Stimulated activated CD8-positive, alpha-beta memory T cell treated with anti-CD3 and anti-CD28 coated beads, Interleukin-7, amount 100 ng/mL, for 48 hours (primary cell): ENCODE measurements around the gene UXS1.
"Not testable (repeated sequence)": the region's sequence is repeated elsewhere in the genome, so short reads cannot be mapped to it uniquely, and the experiment has no call there.

Source experiments
- DNase-seq, 2 donors: peaks; one replicate each; pipeline ENCODE4 v3.0.0-alpha.2; 2020; ENCODE audit warnings: low read depth in 1 of 2; ENCODE audit errors: extremely low read depth in 1 of 2

Gene UXS1

DNA sequence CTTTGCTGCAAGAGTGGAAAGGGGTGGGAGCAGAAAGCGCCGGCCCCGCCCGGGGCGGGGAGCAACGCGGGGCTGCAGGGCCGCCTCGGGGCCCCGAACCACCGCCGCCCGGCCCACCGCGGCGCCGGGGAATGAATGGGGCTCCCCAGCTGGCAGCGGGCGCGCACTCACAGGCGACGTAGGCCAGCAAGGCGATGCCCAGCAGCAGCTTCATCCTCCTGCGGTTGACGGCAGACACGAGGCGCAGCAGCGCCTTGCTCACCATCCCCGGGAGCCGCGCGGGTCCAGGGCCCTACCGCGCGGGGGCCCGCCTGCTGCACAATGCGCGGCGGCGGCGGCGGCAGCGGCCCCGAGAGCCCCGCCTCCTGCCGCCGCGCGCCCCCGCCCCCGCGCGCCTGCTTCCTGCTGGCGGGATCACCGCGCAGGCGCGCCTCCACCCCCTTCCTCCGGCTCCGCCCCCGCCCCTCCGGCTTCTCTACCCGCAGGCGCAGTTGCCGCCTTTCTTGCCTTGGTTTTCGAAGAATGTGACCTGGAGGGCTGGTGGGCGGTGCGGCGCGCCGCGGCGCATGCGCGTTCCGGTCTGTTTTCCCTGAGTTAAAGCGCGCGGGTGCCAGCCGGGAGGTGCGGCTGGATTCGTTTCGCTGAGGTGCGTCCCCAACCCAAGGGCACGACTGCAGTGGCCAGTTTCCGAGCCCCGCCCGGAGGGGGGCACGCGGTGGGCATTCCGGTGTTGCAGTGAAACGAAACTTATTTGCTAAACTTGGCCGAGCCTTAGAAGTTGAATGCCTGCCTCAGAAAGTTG is at the start of gene UXS1:
Gene UXS1 (minus strand): TSS at position 325 of the 802 bp plus-strand sequence. CDS start 60 bp downstream, at position 265.
- DNase-seq: peak; percentile 96

DNA sequence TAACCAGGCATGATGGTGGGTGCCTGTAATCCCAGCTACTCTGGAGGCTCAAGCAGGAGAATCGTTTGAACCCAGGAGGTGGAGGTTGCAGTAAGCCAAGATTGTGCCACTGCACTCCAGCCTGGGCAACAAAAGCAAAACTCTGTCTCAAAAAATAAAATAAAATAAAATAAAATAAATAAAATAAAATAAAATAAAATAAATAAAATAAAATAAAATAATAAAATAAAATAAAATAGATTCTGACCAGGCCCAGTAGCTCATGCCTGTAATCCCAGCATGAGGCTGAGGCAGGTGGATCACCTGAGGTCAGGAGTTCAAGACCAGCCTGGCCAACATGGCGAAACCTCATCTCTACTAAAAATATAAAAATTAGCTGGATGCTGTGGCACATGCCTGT is 45.4 kb upstream of the UXS1 start:
- DNase-seq: not testable (repeated sequence)

DNA sequence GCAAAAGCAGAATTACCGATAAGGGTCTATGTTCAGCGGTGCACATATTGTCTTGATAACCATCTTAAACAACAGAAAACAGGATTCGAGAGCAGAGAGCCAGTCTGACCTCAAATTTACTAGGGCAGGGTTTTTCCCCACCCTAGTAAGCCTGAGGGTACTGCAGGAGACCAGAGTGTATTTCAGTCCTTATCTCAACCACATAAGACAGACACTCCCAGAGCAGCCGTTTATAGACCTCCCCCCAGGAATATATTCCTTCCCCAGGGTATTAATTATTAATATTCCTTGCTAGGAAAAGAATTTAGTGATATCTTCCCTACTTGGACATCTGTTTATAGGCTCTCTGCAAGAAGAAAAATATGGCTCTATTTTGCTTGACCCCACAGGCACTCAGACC is 41.3 kb upstream of the UXS1 start:
- DNase-seq: not testable (repeated sequence)

DNA sequence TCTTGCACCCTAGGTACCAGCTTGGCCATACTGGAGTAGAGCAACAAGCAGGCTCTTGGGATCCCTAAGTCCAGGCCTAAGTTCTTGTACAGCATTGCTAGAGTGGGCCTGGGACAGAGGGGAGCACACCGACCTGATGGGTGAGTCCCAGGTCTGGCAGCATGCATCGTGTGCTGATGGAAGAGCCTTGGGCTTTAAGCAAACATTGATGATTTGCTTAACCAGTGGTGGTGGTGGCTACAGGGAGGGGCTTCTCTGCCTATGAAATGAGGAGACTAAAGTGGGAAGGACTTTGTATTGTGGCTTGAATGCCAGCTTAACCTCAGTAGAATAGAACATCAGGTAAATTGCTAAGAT is 39.2 kb upstream of the UXS1 start:
- no peak for DNase-seq

DNA sequence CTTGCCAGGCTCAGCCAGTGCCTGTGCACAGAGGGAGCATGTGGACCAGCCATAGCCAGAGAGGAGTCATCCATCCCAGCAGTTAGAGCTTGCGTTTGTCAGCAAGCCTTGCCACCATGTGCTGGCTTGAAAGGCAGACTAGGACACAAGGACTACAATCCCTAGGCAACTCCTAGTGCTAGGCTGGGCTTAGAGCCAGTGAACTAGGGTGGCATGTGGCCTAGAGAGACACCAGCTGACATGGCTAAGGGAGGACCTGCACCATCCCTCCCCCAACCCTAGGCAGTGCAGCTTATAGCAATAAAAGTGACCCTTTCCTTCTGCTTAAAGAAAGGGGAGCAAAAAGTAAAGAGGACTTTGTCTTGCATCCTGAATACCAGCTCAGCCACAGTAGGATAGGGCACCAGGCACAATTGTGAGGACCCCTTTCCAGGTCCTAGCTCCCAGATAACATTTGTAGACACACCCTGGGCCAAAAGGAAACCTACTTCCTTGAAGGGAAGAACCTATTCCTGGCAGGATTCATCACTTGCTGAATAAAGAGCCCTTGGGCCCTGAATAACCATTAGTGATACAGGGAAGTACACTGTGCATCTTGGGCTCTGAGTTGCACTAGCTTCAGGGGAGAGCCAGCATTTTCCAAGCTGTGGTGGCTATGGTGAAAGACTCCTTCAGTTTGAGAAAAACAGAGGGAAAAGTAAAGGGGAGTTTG is 38.7 kb upstream of the UXS1 start:
- no peak for DNase-seq

DNA sequence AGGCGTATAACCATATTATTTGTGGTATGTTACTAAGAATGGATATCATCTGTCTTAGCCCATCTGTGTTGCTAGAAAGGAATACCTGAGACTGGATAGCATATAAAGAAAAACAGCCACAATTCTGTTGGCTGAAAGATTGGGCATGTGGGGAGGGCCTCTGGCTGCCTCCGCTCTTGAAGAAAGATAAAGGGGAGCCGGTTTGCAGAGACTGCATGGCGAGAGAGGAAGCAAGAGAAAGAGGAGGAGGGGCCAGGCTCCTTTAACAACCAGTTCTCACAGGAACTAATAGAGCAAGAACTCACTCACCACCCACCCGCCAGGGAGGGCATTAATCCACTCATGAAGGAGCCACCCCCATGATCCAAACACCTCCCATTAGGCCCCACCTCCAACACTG is 29.2 kb upstream of the UXS1 start:
- DNase-seq: no peak

DNA sequence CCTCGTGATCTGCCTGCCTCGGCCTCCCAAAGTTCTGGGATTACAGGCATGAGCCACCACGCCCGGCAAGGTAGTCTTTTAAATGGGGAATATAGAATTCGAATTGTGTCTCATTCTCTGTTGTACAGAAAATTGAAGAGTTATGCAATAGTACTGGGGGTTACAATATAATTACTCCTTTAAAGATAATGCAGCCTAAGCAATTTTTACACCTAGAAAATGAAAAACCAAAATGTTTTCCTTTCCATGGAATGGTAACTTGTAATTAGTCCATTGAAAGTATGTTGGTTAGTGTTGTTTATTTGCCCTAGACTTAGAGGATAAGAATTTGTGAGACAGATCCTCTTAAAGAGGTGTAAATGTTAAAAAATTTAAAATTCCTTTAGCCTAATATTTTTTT is 28.0 kb upstream of the UXS1 start:
- DNase-seq: not testable (repeated sequence)

DNA sequence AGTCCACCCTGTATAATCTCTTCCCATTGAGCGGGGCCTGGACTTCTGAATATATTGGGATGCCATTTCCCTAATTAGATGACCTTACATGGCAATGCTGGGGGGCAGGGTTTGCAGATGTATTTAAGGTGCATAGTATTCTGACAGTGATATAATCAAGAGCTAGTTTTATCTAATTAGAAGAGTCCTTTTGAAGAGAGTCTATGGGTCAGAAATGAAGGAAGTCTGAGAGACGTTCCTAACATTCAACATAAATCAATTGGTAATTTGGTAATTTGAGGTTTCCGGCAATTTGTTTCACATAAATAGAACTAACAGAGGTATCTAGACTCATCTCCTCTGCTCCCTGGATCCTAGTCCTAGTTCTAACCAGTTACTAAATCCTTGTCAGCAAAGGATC is 25.7 kb upstream of the UXS1 start:
- no peak for DNase-seq

DNA sequence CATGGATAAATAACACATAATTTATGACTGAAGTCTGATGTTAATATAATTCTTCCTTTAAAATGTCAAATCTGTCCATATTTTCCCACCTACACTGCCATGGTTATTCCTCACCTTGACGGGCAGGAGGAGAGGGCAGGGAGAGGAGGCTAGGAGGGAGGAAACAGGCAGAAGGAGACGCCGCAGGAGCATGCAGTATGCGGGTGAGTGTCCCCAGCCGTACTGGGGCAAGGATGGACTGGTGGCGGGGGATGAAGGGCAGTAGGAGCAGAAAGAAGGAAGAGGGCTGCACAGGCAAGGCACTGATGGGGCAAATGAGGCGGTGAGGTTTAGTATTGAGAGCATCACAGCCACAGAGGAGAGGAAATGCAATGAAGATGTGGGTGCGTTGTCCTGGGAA is 25.1 kb upstream of the UXS1 start:
- DNase-seq: not testable (repeated sequence)

DNA sequence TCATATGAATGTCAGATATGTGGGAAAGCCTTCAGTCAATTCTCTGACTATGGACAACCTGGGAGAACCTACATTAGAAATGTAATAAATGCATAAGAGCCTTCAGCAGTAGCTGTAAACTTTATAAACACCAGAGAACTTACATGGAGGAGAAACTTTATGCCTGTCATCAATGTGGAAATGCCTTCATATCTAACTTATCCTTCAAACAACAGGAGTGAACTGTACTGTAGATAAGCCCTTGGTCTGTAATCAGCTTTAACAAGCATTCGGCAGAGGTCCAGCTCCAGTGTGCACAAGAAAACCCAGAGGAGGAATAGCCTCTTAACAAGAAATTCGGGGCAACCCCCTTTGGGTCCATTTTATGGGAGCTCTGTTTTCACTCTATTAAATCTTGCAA is 14.8 kb upstream of the UXS1 start:
- no peak for DNase-seq

DNA sequence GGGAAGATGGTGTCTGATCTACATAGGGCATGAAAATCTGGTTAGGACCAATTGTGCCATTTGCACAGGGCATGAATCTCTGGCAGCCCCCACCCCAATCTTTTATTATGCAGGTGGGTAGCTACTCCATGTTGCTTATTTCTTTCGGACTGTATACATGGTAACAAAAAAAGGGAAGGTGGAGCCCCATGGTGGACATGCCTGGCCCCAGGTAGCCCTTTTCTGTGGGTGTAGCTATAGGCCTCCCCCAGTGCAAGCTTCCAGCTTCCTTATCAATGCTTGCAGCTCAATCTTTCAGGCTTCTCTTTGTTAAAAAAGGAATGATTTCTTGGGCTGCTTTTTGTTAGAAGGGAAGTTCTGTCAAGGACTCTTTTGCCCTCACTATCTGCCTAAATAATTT is 14.3 kb upstream of the UXS1 start:
- no peak for DNase-seq

DNA sequence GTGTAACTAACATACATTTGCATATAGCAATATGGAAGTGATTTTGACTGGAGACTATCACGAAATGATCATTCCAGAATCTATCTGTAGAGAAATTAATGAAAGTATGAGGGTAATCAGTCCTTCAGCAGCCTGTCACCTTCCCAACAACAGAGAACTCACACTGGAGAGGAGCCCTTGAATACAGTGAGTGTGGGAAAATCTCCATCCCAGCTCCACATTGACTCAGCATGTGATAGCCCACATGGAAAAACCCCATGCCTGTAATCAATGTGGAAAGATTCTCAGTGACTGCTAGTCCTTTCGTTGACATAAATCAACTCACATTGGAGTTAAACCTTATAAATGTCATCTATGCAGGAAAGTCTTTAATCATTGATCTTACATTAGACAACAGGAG is 13.1 kb upstream of the UXS1 start:
- no peak for DNase-seq

DNA sequence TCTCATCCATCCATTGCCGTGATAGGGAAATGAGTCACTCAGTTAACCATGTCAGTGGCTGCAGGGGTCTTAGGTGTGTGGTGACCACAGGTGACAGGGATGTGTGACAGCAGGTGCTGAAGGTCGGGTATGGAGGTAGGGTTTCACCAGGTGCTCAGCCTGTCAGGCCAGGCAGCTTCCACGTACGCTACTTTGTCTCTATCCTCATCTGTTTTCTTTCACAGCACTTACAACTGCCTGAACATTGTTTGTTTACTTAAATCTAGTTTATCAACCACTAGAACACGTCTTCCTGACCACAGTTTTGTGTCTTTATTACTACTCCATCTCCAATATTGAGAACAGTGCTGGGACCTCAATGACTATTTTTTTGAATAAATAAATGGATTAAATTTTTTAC is 11.4 kb upstream of the UXS1 start:
- DNase-seq: no peak

DNA sequence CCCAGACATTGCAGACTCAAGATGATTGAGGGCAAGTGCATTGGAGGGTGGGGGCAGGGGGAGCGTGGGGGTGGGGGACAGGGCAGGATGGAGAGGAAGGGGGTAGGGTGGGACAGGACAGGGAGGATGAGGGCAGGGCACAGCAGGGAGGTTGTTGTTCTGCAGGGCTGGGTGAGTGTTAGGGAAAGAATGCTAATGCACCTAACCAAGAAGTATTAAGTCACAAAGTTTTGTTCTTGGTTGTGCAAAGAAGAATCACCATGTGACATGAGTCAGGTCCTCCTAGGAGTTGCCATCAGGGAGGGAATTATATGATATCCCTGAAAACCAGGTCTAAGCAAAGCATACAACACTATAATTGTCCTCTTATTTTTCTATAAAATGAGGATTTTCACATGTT is 10.4 kb upstream of the UXS1 start:
- not testable (repeated sequence) for DNase-seq

DNA sequence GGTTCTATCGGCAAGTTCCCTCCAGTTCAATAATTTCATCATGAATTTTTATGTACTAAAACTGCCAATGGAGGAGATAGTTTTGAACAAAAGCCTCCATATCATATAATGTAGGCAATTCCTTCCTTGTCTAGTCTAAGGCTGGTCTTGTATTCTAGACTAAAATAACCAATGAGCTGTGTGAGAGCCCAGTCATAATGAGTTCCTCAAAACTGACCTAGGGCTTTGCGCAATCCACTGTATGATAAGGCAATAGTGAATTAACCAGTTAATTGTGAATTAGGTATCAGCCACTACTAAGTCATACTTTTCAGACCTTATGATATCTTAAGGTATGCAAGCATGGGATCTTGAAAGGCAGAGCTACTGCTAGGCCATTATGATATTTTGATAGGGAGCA is 7.6 kb upstream of the UXS1 start:
- DNase-seq: no peak

DNA sequence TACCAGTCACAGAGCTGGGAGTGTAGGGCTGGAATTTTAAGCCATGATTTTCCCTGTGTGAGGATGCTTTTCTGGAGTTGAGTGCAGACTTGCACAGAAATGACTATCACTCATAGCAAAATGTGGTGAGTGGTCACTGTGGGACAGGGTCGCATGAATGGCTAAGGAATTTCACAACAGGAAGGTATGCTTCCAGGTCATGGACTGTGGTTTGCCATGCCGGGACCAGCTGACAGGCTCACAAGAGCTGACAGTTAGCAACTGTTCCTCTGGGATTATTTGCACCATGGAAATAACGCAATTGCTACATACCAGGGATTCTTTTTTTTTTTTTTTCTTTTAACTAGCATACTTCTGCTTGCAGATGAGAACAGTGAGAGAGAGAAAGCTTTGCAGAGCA is 3.8 kb upstream of the UXS1 start:
- DNase-seq: no peak

DNA sequence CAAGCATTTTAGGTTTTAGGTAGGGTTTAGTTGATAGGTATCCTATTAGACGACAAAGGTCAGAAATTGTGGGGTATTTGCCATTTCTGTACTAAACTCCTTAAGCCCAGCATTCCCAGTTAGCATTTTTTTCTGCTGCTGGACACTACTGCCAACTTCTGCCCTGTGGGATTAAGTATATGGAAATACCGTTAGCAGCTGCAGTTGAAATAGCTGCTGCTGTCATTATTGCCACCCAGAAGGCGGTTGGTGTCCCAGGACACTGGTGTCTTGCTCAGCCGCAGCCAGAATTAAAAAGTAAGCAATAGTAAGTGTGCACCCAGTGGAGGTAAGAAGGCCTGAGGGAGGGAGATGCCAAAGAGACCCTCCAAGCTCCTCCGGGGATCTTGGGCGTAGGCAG is 1.9 kb upstream of the UXS1 start:
- DNase-seq: no peak

DNA sequence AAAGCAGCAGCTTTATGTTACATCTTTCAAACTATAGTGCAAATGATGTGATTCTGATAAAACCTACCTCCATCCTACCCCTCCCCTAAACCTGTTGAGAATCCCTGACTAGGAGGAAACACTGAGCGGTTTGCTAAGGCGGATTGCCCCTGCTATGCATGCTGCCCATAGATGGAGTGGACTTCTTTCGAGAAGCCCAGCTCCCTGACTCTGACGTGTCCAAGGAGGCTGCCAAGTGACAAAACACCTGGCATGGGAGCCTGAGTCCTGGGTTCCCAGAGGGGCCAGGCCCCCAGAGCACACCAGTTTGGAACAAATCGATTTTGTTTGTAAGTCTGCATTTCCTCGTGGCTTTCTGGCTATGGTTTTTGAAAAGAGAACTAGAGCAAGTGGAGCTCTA is 1.4 kb upstream of the UXS1 start:
- DNase-seq: no peak

DNA sequence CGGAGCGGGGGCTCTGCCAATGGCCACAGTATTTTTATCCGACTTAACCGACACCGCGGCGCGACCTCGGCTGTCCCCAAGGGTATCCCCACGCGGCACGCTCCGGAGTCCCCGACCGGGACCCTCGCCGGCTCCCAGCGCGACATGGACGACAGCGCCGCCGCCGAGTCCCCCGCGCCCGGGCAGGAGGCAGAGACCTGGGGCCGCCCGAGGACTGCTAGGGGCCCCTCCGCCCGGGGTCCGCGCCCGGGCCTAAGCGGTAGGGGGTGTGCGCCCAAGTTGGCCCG is 468 bp downstream of the UXS1 start:
- DNase-seq: no peak

DNA sequence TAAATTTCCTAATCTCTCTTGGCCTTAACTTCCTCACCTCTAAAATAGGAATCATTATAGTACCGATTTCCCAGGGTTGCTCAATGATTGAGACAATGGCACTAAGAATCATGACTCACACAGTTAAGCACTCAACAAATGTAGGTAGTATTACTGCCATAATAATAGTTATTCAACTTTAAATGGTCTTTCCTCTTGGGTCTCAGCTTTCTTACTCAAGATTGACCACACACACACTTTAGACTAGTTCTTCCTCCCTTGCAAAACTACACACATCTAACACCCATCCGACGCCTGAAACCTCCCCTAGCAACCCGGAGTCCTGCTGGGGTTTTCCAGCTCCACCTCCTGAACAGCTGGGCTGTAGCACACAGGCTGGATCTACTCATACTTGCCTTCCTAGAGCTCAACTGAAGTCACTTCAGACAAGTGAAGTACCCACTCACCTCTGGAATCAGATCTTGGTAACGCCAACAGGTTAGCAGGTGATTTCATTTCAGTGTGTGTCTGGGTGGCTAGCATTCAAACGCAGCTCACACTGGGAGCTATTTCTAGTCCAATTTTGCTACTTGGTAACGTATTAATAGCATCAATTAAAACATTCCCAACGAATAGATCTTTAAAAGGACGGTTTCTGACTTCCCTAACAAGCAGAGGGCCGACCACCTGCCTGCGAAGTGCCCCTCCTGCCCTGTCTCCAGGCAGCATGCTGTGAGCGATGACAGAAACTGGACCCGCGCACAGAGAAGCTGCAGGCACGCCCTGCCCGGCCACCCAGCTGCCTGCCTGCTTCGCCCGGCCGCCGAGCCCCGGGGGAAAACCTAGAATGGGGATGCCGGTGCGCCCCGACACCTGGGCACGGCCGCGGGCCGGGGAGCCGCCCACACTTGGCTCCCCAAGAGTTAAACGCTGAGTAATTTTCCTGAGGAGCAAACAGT is 1.1 kb downstream of the UXS1 start:
- peak; percentile 22 to 60 for DNase-seq

DNA sequence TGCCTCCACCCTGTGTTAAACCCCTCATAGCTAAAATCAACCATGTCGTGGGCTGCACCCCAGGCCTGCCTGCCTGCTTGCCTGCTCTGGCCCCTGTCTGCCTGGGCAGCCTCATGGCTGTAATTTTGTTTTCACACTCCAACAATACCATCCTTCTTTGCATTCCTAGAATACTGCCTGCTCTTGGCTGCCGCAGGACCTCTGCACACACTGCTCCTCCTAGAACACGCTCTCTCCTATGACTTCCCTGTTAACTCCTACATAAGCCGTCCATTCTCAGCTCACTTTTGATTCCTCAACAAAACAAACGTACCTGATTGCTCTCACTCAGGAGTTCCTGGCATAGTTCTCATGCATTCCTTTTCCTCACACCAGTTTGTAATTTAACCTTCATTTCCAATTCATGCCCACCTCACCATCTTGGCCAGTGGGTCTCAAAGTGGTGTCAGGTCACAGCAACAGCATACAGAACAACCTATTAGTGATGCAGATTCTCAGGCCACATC is 2.5 kb downstream of the UXS1 start:
- DNase-seq: no peak
